Measurements from ENCODE around the gene NAA80.

The NAA80 gene

DNA sequence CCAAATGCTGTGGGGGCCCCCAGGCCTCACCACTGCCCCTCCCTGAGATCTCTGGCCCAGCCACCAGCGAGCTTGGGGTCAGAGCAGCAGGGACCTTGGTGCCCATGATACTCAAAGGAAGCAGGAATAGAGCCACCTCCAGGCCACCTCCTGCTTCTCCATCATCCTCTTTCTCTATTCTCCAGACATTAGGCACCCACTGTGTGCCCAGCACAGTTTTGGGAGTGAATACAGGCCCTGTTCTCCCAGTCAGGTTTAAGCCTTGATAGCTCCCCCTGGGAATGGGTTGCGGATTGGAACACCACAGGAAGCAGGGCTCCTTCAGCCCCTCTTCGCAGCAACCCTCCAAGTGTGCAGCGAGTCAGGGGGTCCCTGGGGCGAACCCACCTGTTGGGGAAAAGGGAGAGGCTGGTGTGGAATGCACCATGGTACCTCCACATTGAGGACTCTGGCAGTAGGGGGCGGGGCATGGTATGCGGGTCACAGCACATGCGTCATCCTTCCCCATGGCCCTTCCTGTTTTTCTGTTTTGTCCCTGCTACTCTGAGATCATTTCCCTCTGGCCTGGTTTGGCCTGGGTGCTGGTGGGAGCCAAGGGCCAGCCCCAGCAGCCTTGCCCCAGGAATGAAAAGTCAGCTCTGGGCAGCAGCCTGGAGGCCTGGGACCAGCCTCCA lies 44.5 kb downstream of the NAA80 start:
- DNase-seq, result no peak

DNA sequence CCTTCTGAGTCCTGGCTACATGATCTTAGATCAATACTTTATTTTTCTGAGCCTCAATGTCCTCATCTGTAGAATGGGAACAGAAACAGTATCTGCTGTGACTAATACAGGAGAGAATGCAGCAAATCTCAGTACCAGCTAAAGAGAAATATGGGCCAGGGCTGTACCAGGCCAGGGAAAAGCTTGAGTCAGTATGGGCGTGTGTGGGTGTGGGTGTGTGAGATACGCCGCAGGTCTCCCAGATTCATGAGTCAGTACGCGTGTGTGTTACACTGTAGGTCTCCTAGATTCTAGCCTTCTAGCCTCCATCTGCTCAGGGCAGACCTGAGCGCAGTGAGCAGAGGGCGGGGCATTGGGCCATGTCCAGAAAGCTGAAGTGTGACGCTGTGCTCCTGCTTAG lies 48.0 kb downstream of the NAA80 start:
- DNase-seq, result peak; percentile 75

DNA sequence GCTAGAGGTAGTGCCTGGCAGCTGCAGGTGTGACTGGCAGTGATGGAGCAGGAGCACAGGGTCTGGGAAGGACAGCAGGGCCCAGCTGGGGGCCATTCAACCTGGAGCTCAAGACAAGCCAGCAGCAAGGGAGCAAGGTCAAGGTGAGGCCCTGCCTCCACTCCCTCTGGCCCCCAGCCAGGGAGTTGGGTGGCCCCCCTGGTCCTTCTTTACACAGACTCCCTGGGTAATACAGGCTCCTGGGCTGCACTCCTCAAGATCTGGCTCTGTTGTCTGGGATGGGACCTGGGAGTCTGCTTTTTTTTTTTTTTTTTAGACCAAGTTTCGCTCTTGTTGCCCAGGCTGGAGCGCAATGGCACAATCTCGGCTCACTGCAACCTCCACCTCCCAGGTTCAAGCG lies 48.7 kb downstream of the NAA80 start:
- DNase-seq, result no peak

DNA sequence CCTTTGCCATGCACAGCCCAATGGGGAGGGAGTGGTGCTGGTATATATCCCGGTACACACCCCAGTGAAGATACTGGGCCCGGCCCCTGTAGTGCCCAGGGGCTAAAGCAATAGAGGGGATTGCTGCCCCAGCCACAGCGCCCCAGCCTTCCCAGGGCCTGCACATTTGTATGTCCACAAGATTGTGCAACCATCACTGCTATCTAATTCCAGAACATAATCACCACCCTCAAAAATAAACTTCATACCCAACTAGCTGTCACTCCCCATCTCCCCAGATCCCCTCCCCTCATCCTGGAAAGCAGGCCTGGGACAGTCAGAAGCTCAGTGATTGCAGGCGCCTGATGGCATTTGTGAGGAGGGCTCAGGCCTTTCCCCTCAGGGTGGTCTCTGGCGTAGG lies 49.7 kb downstream of the NAA80 start:
- no peak for DNase-seq

DNA sequence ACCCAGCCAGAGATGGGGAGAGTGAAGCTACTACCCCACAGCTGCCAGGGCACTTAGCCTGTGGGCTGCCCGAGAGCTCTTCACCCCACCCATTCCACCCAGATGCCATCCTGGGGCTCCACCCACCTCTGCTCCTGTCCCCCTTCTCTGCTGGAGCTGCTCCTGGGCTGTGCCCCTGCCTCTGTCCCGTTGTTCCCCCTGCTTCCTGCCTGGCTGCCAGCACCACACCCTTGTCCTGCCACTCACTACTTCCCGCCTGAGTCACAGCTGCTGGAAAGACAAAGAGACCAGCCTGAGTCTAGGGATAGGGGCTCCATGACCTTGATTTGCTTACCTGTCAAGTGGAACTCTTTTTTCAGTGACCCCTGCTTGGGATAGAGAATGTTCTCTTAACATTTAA lies 50.8 kb downstream of the NAA80 start:
- no peak for DNase-seq

DNA sequence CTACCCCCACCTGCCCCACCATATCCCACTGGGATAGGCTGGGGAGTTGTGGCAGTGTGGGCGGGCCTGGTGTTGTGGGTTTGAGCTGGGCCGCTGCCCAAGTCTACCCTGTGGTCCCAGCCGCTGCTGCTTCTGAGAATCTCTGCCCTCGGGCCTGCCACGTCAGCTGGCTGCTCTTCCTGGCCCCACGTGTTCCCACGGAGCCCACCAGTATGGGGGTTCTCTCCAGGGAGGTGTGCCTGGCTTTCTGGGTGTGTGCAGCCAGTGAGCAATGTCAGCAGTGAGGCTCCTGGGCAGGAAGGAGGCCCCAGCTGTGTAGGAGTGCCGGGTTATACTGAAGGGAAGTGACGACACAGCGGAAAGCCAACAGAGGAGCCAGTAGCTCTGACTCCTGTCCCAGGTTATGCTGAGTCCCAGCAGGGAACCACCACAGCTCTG lies 52.7 kb downstream of the NAA80 start:
- peak; percentile 86 for DNase-seq

All from stimulated activated naive CD4-positive, alpha-beta T cell treated with Interleukin-2 at 50 U/mL for 16 hours (primary cell).